Superior temporal gyrus (tissue), 1 donor: ENCODE results near the gene LY86.

Experiments
- DNase-seq: peaks from one replicate; pipeline ENCODE4 v3.0.0-alpha.2; 2016; ENCODE audit errors: extremely low spot score

The LY86 gene

DNA sequence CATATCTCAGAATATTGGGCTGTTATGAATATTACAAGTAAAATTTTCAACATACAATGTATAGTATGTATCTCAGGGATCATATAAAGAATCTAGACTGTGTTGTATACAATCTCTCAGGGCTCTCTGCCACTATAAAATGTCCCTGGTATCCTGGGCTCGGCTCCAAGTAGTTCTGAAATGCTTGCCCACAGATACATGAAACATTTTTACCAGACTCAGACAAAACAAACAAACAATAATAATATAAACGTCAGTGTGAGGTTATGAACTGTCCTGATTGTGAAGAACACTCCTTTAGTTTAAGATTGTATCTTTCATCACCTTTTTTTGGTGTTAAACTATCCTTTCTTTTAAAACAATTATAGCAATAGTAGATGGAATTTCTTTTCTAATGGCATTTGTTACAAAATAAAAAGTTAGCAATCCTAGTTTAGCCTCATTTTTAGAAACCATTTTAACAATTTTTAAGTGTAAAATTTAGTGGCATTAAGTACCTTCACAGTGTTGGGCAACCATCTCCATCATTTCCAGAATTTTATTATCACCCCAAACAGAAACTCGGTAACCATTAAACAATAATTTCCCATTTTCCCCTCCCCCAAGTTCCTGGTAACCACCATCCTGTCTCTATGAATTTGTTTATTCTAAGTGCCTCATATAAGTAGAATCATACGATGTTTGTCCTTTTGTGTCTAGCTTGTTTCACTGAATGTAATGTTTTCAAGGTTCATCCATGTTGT, 17.4 kb upstream of the LY86 start:
- DNase-seq, result no peak

DNA sequence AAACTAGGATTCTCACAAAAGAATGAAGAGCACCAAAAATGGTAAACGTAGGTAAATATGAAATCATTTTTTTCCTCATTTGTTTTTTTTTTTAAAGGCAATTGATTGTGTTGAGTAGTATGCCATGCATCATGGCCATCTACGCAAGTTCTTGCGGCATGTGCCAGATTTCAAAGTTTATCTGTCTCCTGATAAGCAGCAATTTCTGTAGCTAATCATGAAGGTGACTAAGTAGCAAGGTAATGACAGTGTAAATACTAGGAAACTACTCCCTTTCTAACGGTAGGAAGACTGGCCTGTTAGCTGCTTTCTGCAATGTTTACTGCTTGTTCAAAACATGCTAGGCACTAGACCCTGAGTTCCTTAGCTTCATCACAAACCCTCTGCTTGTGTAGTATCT, 13.4 kb upstream of the LY86 start:
- no peak for DNase-seq

GRCh38 chr6:6577735-6578134, 10.8 kb upstream of the LY86 start:
- DNase-seq, result no peak

GRCh38 chr6:6579281-6579680, 9.2 kb upstream of the LY86 start:
- no peak for DNase-seq

DNA sequence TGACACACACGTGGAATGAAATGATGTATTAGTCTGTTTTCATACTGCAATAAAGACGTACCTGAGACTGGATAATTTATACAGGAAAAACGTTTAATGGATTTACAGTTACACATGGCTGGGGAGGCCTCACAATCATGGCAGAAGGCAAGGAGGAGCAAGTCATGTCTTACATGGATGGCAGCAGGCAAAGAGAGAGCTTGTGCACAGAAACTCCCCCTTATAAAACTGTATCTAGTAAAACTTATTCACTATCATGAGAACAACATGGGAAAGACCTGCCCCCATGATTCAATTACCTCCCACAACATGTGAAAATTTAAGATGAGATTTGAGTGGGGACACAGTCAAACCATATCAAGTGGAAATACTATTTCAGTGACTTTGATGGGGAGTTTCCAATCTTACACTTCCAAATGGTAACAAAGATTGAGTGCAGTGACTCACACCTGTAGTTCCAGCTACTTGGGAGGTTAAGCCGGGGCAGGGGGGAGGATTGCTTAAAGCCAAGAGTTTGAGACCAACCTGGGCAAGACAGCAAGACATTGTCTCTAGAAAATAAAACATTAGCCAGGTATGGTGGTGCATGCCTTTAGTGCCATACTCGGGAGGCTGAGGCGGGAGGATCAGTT, 8.2 kb upstream of the LY86 start:
- no peak for DNase-seq

DNA sequence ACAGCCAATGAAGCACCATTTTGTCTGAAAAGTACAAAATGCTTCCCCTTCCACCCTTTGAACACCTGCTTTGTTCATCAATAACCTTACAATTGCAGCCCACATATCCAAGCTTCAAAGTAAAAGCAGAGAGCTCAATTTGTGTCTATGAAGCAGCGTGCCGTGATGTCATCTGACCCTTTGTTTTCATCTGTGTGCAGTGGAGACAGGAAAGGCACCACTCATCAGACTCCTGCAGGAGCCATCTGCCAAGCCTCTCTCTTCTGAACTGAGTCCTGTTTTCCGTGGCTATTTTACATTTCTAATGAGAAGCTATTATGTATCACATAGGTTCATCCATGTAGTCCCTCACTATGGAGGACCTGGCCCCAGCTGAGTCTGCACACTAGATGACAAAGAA, 7.5 kb upstream of the LY86 start:
- no peak for DNase-seq

GRCh38 chr6:6582131-6582530, 6.4 kb upstream of the LY86 start:
- no peak for DNase-seq

- DNase-seq, result no peak
These were observed 4.7 kb upstream of the LY86 start for GRCh38 chr6:6583836-6584235.

- DNase-seq, result no peak
These were observed 4.1 kb upstream of the LY86 start for GRCh38 chr6:6584310-6585002.

DNA sequence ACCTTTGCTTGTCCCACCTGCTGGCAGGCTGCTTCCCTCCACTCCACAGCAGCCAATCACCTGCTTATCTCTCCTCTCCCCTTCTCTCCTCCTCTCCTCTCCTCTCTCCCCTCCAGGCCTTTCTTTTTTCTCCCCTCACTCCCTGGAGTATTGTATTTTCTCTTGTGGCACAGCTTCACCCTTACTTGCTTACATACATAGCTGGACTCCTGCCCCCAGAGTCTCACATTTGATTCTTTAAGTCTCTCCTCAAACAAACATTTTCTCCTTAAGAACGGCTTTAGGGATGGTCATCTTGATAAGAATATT, 3.6 kb upstream of the LY86 start:
- no peak for DNase-seq

GRCh38 chr6:6586167-6586566, 2.4 kb upstream of the LY86 start:
- DNase-seq, result no peak

- DNase-seq, result no peak
These were observed 1.6 kb upstream of the LY86 start for GRCh38 chr6:6586671-6587526.

- no peak for DNase-seq
These were observed 840 bp upstream of the LY86 start for GRCh38 chr6:6587696-6588063.

- DNase-seq, result no peak
These were observed 597 bp downstream of the LY86 start for GRCh38 chr6:6588924-6589709.

DNA sequence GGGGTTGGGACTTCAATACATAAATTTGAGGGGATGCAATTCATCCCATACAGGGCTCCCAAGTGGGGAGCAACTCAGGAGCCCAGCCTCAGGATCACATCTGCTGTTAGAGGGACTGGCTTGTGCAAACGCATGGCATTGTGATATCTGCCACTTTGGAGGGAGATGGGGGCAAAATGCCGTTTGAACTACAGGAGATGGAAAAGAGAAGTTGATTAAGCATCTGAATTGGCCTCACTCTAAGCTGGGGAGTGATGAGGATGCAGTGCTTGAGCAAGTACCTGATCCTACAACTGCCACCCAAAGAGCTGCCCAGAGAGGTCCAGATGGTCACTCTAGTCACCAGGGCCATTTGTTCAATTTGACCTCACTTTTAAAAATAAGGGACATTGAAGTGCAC, 2.0 kb downstream of the LY86 start:
- DNase-seq, result no peak

DNA sequence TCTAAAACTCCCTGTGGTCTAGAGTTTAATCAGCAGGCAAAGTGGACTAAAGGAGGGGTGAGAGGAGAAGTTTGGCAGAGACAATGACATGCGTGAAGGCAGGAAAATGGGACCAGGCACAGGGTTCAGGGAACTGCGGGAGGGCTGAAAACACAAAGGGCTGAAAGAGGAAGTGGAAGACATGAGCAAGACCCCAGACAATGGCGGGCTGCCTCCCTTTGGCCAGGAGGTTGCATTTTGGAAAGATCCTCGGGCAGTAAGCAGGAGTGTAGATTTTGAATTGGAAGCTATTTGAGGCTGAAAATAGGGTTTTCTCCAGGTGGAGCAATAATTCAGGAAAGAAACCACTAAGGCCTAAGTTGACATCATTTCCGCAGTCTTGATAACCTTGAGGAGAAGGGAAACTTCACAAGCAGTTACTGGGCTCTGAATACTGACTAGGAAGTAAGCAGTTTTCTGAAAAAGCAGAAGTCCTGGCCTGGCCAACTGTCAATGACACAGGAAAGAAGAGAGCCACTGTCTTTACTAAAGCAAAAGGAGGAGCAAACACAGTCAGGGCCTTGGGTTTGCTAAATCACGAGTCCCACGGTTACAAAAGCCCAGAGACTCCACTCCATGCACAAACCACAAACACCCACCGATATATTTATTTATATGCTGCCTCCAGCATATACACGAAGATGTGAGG, 3.4 kb downstream of the LY86 start:
- no peak for DNase-seq

DNA sequence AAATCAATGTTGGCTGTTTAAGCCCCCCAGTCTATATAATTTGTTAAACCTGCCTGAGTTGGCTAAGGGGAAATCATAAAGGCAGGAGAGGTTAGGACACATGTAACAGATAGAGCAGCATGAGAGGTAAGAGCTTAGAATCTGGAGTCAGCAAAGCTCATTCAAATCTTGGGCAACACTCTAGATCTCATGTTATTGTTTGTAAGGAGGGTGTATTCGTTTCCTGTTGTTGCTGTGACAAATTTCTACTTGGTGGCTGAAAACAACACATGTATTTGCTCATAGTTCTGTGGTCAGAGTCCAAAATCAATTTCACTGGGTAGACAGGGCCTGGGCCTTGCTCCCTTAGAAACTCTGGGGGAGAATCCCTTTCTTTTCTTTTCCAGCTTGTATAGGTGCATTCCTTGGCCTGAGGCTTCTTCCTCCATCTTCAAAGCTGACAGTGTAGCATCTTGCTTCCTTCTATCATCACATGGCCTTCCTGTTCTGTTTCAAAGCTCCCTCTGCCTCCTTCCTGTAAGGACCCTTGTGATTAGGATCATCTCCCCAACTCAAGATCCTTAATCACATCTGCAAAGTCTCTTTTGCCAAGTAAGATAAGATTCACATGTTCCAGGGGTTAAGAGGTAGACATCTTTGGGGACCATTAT, 4.4 kb downstream of the LY86 start:
- DNase-seq, result no peak

- DNase-seq, result no peak
These were observed 5.4 kb downstream of the LY86 start for GRCh38 chr6:6593867-6594468.

GRCh38 chr6:6595025-6595424, 6.5 kb downstream of the LY86 start:
- DNase-seq, result no peak

- DNase-seq, result no peak
These were observed 7.4 kb downstream of the LY86 start for GRCh38 chr6:6595952-6596351.
